SK-N-SH (cell line): Measurements from ENCODE around the gene TPD52L1. TPM values are rescaled to one million over a fixed set of nuclear protein-coding genes. Genes with fewer than 3 reads are reported as not detected.

ENCODE experiments used
- CTCF ChIA-PET: fragments of 300-600, 350-600 bp; formaldehyde crosslinking; extraction: SDS; loops from one replicate; lab custom pipeline; 2021; lab: Yijun Ruan, JAX
- POLR2A ChIA-PET: fragments of 350-600 bp; sonication (Branson Sonifier 250); formaldehyde crosslinking; extraction: SDS; loops from one replicate; lab custom pipeline; 2020; ENCODE audit warnings: antibody characterized with exemption, inconsistent platforms; lab: Yijun Ruan, JAX
- DNase-seq: peaks from one replicate; pipeline ENCODE4 v3.0.0; 2012
- H2AFZ ChIP-seq: fragments of 200-600 bp; sonication (generic); 2 replicates; pipeline ENCODE4 v1.8.1; 2016; ENCODE audit warnings: antibody characterized with exemption, mild to moderate bottlenecking, low read depth
- H3F3A ChIP-seq: fragments of 200-600 bp; sonication (generic); replicated peaks from 2 replicates; pipeline ENCODE3; 2016; ENCODE audit warnings: antibody characterized with exemption, mild to moderate bottlenecking; ENCODE audit not compliant: insufficient read depth
- H3K27ac ChIP-seq, 2 experiments: fragments of 200-500 bp in 1 of 2; fragments of 200-600 bp in 1 of 2; sonication (Bioruptor generic) in 1 of 2; sonication (generic), shearing (Covaris generic) in 1 of 2; 2 replicates each; pipeline versions ENCODE4 v1.5.1 to v1.6.1; 2014 to 2016; ENCODE audit warnings: low read depth in 2 of 2, inconsistent platforms in 1 of 2, low read length in 1 of 2, mild to moderate bottlenecking in 1 of 2, mixed read lengths in 1 of 2
- H3K27me3 ChIP-seq: fragments of 200-600 bp; sonication (generic), shearing (Covaris generic); 2 replicates; pipeline ENCODE4 v1.6.1; 2016; ENCODE audit warnings: mixed run types; ENCODE audit not compliant: insufficient read depth
- H3K36me3 ChIP-seq, 2 experiments: fragments of 200-500 bp in 1 of 2; fragments of 200-600 bp in 1 of 2; sonication (Bioruptor generic) in 1 of 2; sonication (generic) in 1 of 2; replicated peaks in 1 of 2; 2 replicates each; pipeline versions ENCODE3 to v1.5.1; 2014 to 2016; ENCODE audit warnings: low read length in 1 of 2, mild to moderate bottlenecking in 1 of 2; ENCODE audit not compliant: insufficient read depth in 2 of 2, control insufficient read depth in 1 of 2
- H3K4me1 ChIP-seq, 2 experiments: fragments of 200-500 bp in 1 of 2; fragments of 200-600 bp in 1 of 2; sonication (Bioruptor generic) in 1 of 2; sonication (generic), shearing (Covaris generic) in 1 of 2; 2 replicates each; pipeline versions ENCODE4 v1.5.1 to v1.6.1; 2014 to 2016; ENCODE audit warnings: low read depth in 1 of 2, low read length in 1 of 2, mixed run types in 1 of 2; ENCODE audit not compliant: insufficient read depth in 2 of 2, control insufficient read depth in 1 of 2
- H3K4me2 ChIP-seq: fragments of 200-600 bp; sonication (generic), shearing (Covaris generic); 2 replicates; pipeline ENCODE4 v1.6.1; 2017; ENCODE audit warnings: mixed run types
- H3K4me3 ChIP-seq, 2 experiments: fragments of 200-500 bp in 1 of 2; fragments of 200-600 bp in 1 of 2; sonication (Bioruptor generic) in 1 of 2; sonication (generic), shearing (Covaris generic) in 1 of 2; 2 replicates each; pipeline versions ENCODE4 v1.5.1 to v1.8.1; 2014 to 2016; ENCODE audit warnings: low read depth in 2 of 2, inconsistent platforms in 1 of 2, low read length in 1 of 2, mild to moderate bottlenecking in 1 of 2, mixed read lengths in 1 of 2, moderate library complexity in 1 of 2
- H3K79me2 ChIP-seq: fragments of 200-600 bp; sonication (generic); 2 replicates; pipeline ENCODE4 v1.8.1; 2017; ENCODE audit warnings: mild to moderate bottlenecking; ENCODE audit not compliant: insufficient read depth
- H3K9ac ChIP-seq: fragments of 200-600 bp; sonication (generic); 2 replicates; pipeline ENCODE4 v1.6.1; 2017; ENCODE audit warnings: mixed run types
- H3K9me2 ChIP-seq: fragments of 200-600 bp; sonication (generic); 2 replicates; pipeline ENCODE4 v1.6.1; 2017; ENCODE audit warnings: mixed run types
- H3K9me3 ChIP-seq: fragments of 200-600 bp; sonication (generic); 2 replicates; pipeline ENCODE4 v1.6.1; 2017; ENCODE audit warnings: mixed run types, mild to moderate bottlenecking, moderate library complexity
- H4K20me1 ChIP-seq: fragments of 200-600 bp; sonication (generic); 2 replicates; pipeline ENCODE4 v1.6.1; 2017; ENCODE audit warnings: mild to moderate bottlenecking, mixed run types; ENCODE audit not compliant: insufficient read depth
- CTCF ChIP-seq: fragments of 200-600 bp; sonication (generic); IDR thresholded peaks from 2 replicates; pipeline ENCODE4 v1.6.1; 2017; ENCODE audit warnings: antibody characterized with exemption, mild to moderate bottlenecking, moderate library complexity
- EP300 ChIP-seq, 2 experiments: IDR thresholded peaks; 2 replicates each; pipeline versions ENCODE4 v1.4.0 to v1.6.1; 2012; ENCODE audit warnings: borderline replicate concordance in 1 of 2, low read depth in 1 of 2, low read length in 1 of 2
- FOSL2 ChIP-seq: IDR thresholded peaks from 2 replicates; pipeline ENCODE4 v1.4.0; 2012; ENCODE audit warnings: low read depth, mild to moderate bottlenecking, moderate library complexity, borderline replicate concordance
- GABPA ChIP-seq: IDR thresholded peaks from 2 replicates; pipeline ENCODE4 v1.4.0; 2012; ENCODE audit warnings: low read depth, mild to moderate bottlenecking
- GATA2 ChIP-seq: sonication (generic); formaldehyde crosslinking; IDR thresholded peaks from 2 replicates; pipeline ENCODE4 v1.5.0; 2020; ENCODE audit warnings: mild to moderate bottlenecking, missing genetic modification reagents
- IRF3 ChIP-seq: fragments of 150-350 bp; IDR thresholded peaks from 2 replicates; pipeline ENCODE4 v1.6.1; 2016; ENCODE audit warnings: mild to moderate bottlenecking, low read depth, low read length
- PBX3 ChIP-seq: IDR thresholded peaks from 2 replicates; pipeline ENCODE4; 2012
- POLR2AphosphoS5 ChIP-seq: IDR thresholded peaks from 2 replicates; pipeline ENCODE4 v1.6.1; 2012; ENCODE audit warnings: low read depth, low read length
- RAD21 ChIP-seq: IDR thresholded peaks from 2 replicates; pipeline ENCODE4 v1.6.1; 2012; ENCODE audit warnings: mild to moderate bottlenecking, low read length
- RCOR1 ChIP-seq: fragments of 150-350 bp; IDR thresholded peaks from 2 replicates; pipeline ENCODE4 v1.6.1; 2017; ENCODE audit warnings: antibody characterized with exemption, low read length
- SIN3A ChIP-seq: IDR thresholded peaks from 2 replicates; pipeline ENCODE4 v1.6.1; 2012; ENCODE audit warnings: low read depth, mild to moderate bottlenecking, low read length, moderate library complexity, borderline replicate concordance
- TAF1 ChIP-seq: IDR thresholded peaks from 2 replicates; pipeline ENCODE4 v1.6.1; 2012; ENCODE audit warnings: low read depth, mild to moderate bottlenecking, low read length, moderate library complexity, borderline replicate concordance
- TCF12 ChIP-seq: IDR thresholded peaks from 2 replicates; pipeline ENCODE4 v1.4.0; 2012
- TEAD4 ChIP-seq: IDR thresholded peaks from 2 replicates; pipeline ENCODE4 v1.4.0; 2012; ENCODE audit warnings: mild to moderate bottlenecking, borderline replicate concordance; ENCODE audit not compliant: insufficient read depth
- USF2 ChIP-seq: fragments of 150-350 bp; IDR thresholded peaks from 2 replicates; pipeline ENCODE4 v1.6.1; 2017; ENCODE audit warnings: antibody characterized with exemption, low read length, low read depth, borderline replicate concordance
- YY1 ChIP-seq: IDR thresholded peaks from 2 replicates; pipeline ENCODE4 v1.4.0; 2012; ENCODE audit warnings: low read depth, mild to moderate bottlenecking
- ZBTB33 ChIP-seq: IDR thresholded peaks from 2 replicates; pipeline ENCODE4 v1.4.0; 2012; ENCODE audit warnings: low read depth, borderline replicate concordance
- WGBS: methylation state at CpG from one replicate; pipeline ENCODE4 v1.1.6; 2017; ENCODE audit warnings: low lambda C conversion rate; 5-methylcytosine and 5-hydroxymethylcytosine counted together
- polyA plus RNA-seq, 3 experiments: library from polyadenylated mRNA; depleted of rRNA; stranded (reverse); fragments of >200 nt; gene quantifications; 2 replicates each; pipeline ENCODE4 v1.2.3, GENCODE V29; 2012

Gene TPD52L1
- polyA plus RNA-seq, 1 of the 3 experiments (the other 2 are of a cell fraction): 0.13 TPM

GRCh38 chr6:125156496-125156895 is 2.9 kb downstream of the TPD52L1 start (continued):
- TF ChIP-seq PBX3: no peak
- TF ChIP-seq GABPA: no peak
- no peak for TF ChIP-seq EP300 (IDR thresholded peaks at IDR 0.05; ENCODE audit: borderline replicate concordance in 1 of 2, low read depth in 1 of 2, low read length in 1 of 2)
- no peak for TF ChIP-seq TEAD4
- no peak for TF ChIP-seq IRF3
- TF ChIP-seq, all 33 proteins: peak for 0

GRCh38 chr6:125157280-125157679 is 3.7 kb downstream of the TPD52L1 start:
- ChIA-PET POLR2A (no interaction called here), CTCF (no interaction called here)
- DNase-seq: no peak
- Histone ChIP-seq H3F3A (no peaks in the 10 kb centered on the region), H3K79me2 (no peaks in the 10 kb centered on the region), H3K36me3 (no peaks in the 10 kb centered on the region), H3K4me1 (peaks cover 0 to 5% of the 10 kb centered on the region in 2 experiments; a peak in 1 of 4 replicates), H2AFZ (no peak overlapping the region), H4K20me1 (no peaks in the 10 kb centered on the region), H3K27ac (no peak overlapping the region), H3K4me3 (no peak overlapping the region), H3K4me2 (no peak overlapping the region), H3K9me3 (no peaks in the 10 kb centered on the region), H3K9ac (no peak overlapping the region), H3K27me3 (peaks cover 23% of the 10 kb centered on the region; the same call in 1 of the 2 replicates), H3K9me2 (no peaks in the 10 kb centered on the region)
- 3% methylated on average over 3 of the region's 3 CpGs for WGBS
- no peak for TF ChIP-seq IRF3
- TF ChIP-seq GATA2 (CRISPR knock-in tag): no peak
- no peak for TF ChIP-seq FOSL2

- Histone ChIP-seq H3K9ac (no peak overlapping the region), H3K4me3 (no peak overlapping the region), H3K4me1 (peaks cover 0 to 5% of the 10 kb centered on the region in 2 experiments; a peak in 1 of 4 replicates), H3K9me3 (no peaks in the 10 kb centered on the region), H3K9me2 (no peaks in the 10 kb centered on the region), H3K27ac (no peak overlapping the region), H4K20me1 (no peaks in the 10 kb centered on the region), H3K27me3 (peaks cover 19% of the 10 kb centered on the region; the same call in 1 of the 2 replicates), H2AFZ (no peak overlapping the region), H3F3A (no peaks in the 10 kb centered on the region), H3K36me3 (no peaks in the 10 kb centered on the region), H3K4me2 (no peak overlapping the region), H3K79me2 (no peaks in the 10 kb centered on the region)
- TF ChIP-seq FOSL2 (no peak), POLR2AphosphoS5 (no peak), YY1 (no peak), SIN3A (no peak), RCOR1 (no peak), RAD21 (no peak), TAF1 (no peak), TCF12 (no peak), USF2 (no peak), ZBTB33 (no peak), CTCF (no peak)
- no peak for DNase-seq
- CTCF ChIA-PET: no interaction called here
- POLR2A ChIA-PET: no interaction called here
- 20% methylated on average over 9 of the region's 9 CpGs for WGBS
These were observed 4.2 kb downstream of the TPD52L1 start for GRCh38 chr6:125157725-125158124.
